Raji (cell line): ENCODE results near the gene RGS13.
A peak's percentile ranks its signal among the peaks of the same experiment; 100 is the strongest.

Experiments
- POLR2A ChIP-seq: IDR thresholded peaks from 2 replicates; pipeline ENCODE4 v1.6.1; 2011; ENCODE audit warnings: low read depth, low read length, control low read depth; ENCODE audit not compliant: insufficient read depth

Gene RGS13

DNA sequence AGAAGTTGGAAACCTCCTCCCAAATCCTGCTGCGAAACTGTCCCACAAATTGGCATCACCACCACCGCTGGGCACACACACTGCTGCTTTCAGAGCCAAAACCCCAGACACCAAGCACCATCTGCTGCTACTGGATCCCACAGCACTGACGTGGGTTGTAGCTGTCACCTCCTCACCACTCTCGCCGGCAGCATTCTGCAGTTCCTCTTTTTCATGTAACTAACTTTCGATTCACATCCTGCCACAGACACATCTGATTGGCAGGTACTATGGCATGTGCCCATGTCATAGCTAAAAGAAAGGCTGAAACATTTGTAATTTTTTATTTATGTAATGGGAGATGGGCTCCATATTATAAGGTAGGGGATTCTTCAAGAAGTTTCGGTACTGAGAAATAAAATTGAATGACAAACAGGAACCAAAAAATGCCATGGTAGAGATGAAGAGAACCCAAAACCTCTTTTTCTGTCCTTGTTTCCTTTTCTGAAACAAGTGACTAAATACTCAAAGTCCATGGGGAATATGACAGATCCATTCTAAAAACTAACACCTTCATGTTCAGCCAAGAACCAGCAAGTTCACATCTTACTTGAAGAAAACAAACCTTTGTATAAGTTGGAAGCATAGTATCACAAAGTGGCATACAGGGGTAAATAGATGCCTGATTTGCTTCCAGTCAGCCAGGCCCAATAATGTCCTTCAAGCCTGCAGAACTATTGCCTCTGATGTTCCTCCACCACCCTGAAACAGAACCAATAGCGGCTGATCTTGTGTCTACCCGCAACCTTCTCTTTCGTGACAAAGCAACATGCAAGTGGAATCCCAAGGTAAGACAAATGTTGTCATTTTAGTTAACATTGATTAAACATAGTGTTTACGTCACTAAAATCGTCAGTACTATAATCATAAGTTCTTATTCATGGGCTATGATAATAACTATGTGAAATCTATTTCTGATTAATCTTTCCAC lies 26.6 kb upstream of the RGS13 start:
- 0 out of 2 replicates have a peak, but pooled peaks have one; percentile 30 for TF ChIP-seq POLR2A

DNA sequence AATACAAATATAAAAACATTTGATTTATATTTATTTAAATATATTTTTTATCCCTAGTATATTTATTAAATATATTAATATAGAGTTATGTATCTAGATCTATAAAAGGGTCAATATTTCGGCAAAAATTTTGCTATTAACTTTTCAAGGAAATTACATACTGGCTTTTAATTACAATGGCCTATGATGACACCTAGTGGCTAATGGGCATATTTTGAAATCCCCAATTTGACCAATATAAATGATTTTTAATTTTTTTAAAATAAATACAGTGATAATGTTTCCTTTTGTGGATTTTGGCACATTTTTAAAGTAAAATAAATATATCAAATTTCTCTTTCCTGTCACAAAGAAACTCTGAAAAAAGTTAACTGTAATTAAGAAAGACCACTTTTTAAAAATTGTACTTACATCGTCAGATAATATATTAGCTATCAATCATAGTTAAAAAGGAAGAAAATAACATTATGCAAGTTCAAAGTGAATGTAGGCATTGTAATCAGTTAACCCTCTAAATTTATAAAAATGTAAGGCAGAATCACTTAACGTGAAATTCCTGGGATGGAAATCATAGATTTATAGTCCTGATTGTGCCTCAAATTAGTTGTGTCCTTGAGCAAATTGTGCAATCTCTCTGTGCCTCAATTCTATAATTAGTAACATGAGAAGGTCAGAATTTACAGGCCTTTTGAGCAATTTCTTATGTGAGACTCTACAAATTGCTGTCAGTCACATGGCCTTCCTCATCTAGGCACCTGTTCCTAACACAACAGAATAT lies 25.6 kb upstream of the RGS13 start:
- no peak for TF ChIP-seq POLR2A

DNA sequence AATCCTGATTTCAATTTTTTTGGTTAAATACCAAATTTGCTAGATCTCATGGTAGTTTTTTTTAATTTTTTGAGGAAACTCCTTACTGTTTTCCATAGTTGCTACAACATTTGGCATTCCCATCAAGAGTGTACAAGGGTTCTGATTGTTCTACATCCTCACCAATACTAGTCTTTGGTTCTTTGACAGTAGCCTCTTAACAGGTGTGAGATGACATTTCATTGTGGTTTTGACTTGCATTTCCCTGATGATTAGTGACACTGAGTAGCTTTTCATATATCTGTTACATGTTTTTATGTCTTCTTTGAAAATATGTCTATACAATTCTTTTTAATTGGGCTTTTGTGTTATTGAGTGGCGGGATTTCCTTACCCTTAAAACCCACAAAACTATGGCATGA lies 20.9 kb upstream of the RGS13 start:
- no peak for TF ChIP-seq POLR2A

DNA sequence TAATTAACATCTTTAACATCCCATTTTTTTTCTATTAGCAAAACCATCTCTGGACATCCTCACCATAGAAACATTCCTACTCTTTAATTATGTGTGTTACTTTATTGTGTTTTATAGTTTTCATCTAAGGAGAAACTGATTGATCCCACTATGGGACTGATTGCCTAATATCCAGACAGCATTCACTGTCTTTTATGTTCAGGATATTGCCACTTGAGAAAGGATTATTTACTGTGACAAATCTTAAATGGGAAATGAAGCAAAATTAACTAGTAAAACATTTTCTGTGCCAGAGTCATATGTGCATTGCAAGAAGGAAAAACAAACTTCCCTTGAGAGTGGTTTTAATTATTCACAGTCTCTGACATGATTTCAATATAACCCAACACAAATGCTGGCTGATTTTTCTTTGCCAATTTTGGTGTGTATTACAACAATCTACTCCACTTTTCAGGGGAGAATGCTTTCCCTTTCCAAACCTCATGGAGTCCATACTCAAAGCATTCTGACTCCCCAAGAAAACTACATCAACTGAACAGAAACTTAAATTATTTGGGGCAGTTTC lies 15.8 kb upstream of the RGS13 start:
- TF ChIP-seq POLR2A = no peak

DNA sequence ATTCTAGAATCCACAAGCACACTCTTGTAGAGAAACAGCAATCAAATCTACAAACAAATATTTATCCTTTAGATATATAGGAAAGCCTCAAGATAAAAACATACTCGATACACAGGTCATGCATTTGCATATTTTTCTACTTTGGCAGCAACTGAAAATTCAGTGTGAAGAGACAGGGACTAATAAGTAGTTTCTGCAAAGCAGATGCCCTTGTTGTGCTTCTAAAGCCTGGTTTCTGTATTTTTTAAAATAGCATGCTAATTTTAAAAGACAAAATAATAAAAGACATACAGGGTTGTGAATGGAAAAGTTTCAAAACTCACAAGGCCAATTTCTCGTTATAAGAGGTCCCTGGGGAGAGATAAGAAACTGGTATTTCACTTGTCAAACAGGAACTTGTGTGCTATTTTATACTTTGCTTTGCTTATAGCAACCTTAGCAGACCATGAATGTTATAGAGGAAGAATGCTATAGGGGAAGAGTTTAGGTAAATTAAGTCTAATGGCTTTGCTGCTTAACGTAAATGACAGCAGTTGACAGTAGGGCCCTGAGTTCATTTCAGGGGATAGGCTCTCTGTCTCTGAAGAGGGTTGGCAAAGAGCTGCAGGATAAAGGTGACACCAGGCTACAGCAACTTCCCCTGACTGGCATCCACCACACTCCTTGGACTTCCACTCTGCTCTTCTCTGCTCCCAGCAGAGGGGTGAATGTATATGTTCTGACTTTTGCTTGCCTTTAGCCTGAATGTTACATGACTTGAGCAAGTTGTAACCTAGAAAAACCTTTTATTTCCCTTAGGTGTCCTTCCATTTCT lies 9.4 kb upstream of the RGS13 start:
- peak; percentile 95 for TF ChIP-seq POLR2A

DNA sequence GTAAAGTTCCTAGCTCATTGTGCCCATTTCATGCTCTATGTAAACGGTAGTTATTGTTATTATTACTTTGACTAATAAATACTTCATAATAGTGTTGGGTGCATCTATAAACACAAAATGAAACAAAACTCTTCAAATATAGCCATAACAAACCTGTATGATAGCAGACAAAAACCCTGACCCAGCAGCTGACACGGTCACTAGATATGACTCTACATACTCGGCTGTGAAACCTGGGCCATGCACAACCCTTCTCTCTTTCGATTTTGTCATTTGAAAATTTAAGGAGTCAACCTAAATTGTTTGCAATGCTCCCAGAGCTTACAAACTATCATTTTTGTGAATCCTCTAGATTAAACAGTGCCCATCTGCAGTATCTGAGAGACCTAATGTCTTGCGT lies 8.0 kb upstream of the RGS13 start:
- peak; percentile 29; the same call in 1 of the 2 replicates for TF ChIP-seq POLR2A

DNA sequence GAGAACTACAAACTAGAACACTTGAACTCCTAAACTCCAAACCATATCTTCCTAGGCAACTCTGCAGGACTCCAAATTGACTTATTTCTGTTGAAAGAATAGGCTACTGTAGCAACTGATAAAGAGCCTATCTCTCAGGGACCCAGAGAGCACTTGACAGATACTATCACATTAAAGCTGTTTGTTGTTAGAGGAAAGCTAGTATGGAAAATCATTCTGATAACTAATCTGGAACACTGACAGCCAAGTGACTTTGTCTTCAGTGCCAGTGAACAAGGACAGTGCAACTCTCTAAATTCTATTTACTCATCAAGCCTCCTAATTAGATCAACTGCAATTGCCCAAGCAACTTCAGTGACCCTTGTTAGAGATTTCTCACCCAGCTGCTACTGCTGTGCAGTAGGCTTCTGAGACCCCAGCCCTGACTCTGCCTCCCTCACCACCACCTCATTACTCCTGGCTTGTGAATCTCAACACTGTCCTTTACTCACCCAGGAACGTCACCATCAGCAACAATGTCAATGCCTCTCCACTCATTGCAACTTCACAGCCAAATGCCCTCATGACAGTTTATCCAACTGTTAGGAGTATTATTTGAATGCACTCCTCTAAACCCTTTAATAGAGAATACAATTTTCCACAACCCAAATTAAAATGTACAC lies 7.4 kb upstream of the RGS13 start:
- TF ChIP-seq POLR2A = peak; percentile 30; the same call in 1 of the 2 replicates

DNA sequence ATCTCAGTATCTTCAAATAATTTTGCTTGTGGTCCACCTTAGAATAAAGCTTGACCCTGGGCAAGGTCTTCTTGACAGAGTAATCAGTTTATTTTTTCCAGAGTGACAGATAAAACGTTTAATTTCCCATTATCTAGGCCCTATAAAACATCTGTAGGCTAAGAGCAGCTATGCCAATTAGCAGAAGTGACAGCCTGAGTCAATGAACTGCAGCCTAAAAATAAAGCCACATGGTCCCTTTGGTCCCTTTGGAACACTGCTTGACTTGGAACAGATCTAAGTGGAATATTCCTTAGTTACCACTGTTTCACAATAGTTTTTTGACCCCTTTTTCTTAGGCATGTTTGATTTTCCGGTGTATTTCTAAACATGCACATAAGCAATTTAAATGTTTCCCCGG lies 6.3 kb upstream of the RGS13 start:
- no peak for TF ChIP-seq POLR2A

DNA sequence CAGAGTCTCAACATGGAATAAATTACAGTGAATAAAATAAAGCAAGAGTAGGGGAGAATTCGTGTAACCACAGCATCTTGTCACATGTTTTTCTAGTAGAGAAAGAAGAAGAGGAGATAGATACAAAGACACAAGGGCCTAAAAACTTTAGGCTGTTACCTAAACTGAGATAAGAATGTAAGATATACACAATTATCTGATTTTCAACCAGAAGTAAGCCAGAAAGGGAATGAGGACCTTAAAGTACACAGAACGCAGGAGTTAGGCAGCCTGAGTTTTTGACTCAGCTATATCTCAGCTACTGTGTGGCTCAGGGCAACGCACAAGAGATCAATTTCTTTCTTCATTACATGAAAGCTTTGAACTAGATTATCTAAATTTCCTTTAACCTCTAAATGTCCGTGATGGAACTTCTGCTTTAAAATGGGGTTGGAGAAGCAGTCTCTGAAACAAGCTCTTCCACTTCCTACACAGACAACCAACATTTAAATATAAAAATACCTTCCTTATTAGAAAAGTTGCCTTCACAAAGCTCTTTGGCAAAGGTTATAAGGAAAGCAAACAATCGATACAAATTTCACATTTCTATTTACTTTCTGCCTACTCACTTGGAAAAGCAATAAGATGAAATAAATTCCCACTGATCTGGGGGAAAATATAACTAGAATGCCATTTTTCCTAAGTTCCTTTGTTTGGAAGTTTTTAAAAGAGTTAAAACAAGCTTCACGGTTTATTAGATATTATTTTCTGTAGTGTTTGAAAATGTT lies 5.2 kb upstream of the RGS13 start:
- TF ChIP-seq POLR2A = no peak

DNA sequence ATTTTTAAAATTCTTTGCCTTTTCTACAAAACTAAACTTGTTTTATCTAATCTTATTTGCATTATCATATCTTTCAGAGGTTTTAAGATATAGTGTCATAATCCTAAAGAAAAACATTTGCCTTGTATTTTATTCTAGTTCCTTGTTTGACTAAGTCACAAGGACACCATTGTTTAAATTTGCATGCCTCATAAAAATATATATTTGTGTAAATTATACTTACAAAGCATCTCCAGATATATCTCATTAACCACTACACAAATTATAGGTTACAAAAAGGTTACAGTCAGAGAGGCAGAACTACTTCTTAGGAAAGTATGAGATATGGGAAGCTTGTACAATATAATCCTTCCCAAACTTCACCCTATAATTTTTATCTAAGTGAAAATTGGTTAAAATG lies 4.2 kb upstream of the RGS13 start:
- TF ChIP-seq POLR2A = peak; percentile 33; the same call in 1 of the 2 replicates

DNA sequence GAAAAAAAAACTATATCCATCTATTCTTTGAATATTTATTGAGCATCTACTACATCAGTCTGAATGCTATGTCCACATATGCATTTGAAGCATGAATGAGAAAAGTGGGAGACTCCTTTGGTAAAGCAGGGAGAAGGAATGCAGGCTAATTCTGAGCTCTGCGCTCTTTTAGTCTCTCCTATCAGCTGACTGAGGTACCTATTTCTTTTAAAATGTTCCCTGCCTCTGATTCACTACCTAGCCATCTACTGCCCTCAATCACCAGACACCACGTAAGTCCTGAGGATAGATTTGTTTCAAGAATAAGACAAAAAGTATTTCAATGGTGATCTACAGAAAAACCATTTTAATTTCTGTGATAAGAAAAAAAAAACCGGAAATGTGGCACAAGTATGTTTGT lies 3.8 kb upstream of the RGS13 start:
- TF ChIP-seq POLR2A = peak; percentile 38; the same call in 1 of the 2 replicates

DNA sequence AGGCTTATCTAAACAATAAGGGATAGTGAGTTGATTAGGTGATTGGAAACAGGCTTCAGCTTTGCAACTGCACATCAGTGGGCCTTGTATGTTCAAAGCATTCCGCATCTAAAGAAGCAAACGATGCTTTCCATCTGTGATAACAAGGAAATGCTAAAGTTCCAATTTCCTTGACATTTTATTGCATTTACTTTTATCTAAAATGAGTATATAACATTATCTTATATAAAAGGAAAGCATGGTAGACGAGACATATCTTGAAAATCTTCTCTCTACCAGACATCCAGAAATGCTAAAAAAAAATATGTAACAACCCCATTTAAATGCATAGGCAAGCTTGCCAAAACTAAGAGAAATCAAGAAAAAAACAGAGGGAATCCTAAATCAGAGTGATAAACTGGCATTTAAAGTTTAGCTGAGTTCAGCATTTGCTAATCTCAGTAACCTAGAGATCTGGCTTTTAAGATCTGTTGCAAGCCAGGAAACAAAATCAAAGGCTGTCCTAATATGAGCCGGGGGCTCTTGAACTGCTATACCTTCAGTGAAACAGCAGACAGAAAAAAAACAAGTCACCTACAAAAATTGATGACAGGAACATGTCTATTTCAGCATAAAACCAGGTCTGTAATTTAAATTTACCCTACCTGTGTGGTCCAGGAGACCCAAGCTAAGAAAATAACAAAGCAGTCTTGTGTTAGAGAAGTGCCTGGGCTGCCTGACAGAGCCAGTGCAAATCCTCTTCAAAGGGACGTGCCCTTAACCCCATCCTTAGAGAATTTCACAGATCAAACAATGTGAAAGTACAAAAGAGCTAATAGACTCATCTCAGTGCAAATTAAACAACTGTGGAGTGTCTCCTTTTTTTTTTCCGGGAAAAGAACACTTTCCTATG lies 3.1 kb upstream of the RGS13 start:
- no peak for TF ChIP-seq POLR2A

DNA sequence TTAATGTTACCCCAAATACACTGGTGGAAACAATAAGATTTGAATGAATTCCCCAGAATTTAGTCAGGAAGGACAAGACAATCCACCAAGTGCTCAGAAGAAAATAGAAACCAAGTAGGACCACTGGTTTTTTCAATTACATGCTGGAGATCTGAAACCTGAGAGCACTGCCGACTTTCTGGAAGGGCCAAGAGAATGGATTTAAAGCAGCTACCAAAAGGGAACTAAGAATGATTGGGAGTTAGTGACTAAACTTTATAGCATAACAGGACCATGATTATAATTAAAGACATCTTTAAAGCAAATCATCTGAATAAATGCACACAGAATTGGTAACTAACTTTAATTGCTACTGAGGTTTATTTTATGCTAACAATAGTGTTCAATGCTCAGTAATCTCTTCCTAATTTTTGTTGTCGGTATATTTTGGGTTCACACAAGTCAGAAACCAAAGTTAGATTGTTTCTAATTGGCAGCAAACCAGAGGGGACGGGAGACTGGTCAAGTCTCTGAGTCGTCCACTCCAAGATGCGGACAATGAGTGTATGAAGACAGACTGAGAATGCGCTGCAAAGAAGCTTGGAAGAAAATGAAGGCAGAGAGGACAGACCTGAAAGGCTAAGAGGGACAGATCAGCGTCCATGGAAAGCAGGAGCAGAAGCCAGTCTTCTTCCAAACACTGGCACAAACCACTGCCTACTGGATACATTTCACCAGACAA lies 2.3 kb upstream of the RGS13 start:
- 0 out of 2 replicates have a peak, but pooled peaks have one; percentile 25 for TF ChIP-seq POLR2A
